Mesendoderm (in vitro differentiated cells): ENCODE data around the gene CENPX.

ENCODE experiments used
- DNase-seq: peaks from one replicate; pipeline ENCODE4 v3.0.0; 2013
- H2AK5ac ChIP-seq: 2 replicates; pipeline ENCODE4 v1.6.1; 2013; ENCODE audit warnings: low read length, inconsistent platforms
- H2BK120ac ChIP-seq: 2 replicates; pipeline ENCODE4 v1.6.1; 2013; ENCODE audit warnings: low read depth, mild to moderate bottlenecking, low read length, moderate library complexity, mixed read lengths
- H2BK15ac ChIP-seq: replicated peaks from 2 replicates; pipeline ENCODE4 v1.6.1; 2013; ENCODE audit warnings: low read depth, mild to moderate bottlenecking, moderate library complexity
- H2BK5ac ChIP-seq: 2 replicates; pipeline ENCODE4 v1.6.1; 2013; ENCODE audit warnings: low read length, inconsistent platforms
- H3K18ac ChIP-seq: 2 replicates; pipeline ENCODE4 v1.6.1; 2013; ENCODE audit warnings: mild to moderate bottlenecking, low read length, mixed read lengths
- H3K23ac ChIP-seq: one replicate; pipeline ENCODE4 v1.6.1; 2013; ENCODE audit warnings: low read length
- H3K27ac ChIP-seq: 2 replicates; pipeline ENCODE4 v1.5.1; 2013; ENCODE audit warnings: low read depth, mild to moderate bottlenecking, inconsistent platforms, low read length, moderate library complexity
- H3K27me3 ChIP-seq: 2 replicates; pipeline ENCODE4 v1.6.1; 2013; ENCODE audit warnings: low read length, control low read depth, mild to moderate bottlenecking, inconsistent platforms; ENCODE audit not compliant: insufficient read depth, poor library complexity
- H3K36me3 ChIP-seq: 2 replicates; pipeline ENCODE4 v1.6.1; 2013; ENCODE audit warnings: low read length, inconsistent platforms; ENCODE audit not compliant: control insufficient read depth, insufficient read depth
- H3K4ac ChIP-seq: one replicate; pipeline ENCODE4 v1.6.1; 2013; ENCODE audit warnings: low read depth, mild to moderate bottlenecking, low read length, moderate library complexity
- H3K4me1 ChIP-seq: 2 replicates; pipeline ENCODE4 v1.6.1; 2013; ENCODE audit warnings: low read depth, low read length, inconsistent platforms; ENCODE audit not compliant: control insufficient read depth
- H3K4me2 ChIP-seq: 2 replicates; pipeline ENCODE4 v1.6.1; 2013; ENCODE audit warnings: low read length
- H3K4me3 ChIP-seq: 2 replicates; pipeline ENCODE4 v1.5.1; 2013; ENCODE audit warnings: mild to moderate bottlenecking, low read length
- H3K56ac ChIP-seq: one replicate; pipeline ENCODE4 v1.6.1; 2013; ENCODE audit warnings: low read length
- H3K79me1 ChIP-seq: 2 replicates; pipeline ENCODE4 v1.6.1; 2013; ENCODE audit warnings: low read length, inconsistent platforms
- H3K79me2 ChIP-seq: 2 replicates; pipeline ENCODE4 v1.6.1; 2013; ENCODE audit warnings: mild to moderate bottlenecking, low read length; ENCODE audit not compliant: control insufficient read depth, insufficient read depth
- H3K9ac ChIP-seq: 2 replicates; pipeline ENCODE4 v1.6.1; 2013; ENCODE audit warnings: low read length, inconsistent platforms
- H4K5ac ChIP-seq: one replicate; pipeline ENCODE4 v1.6.1; 2013; ENCODE audit warnings: low read length
- H4K8ac ChIP-seq: one replicate; pipeline ENCODE4 v1.6.1; 2013; ENCODE audit warnings: low read depth, mild to moderate bottlenecking, control low read depth, low read length, moderate library complexity
- WGBS: extraction: QIAGEN DNeasy Blood & Tissue Kit; methylation state at CpG from one replicate; pipeline ENCODE4 v1.1.7; 2013; ENCODE audit warnings: low lambda C conversion rate, missing lambda C conversion rate; ENCODE audit not compliant: insufficient coverage; ENCODE audit errors: extremely low coverage; 5-methylcytosine and 5-hydroxymethylcytosine counted together

CENPX gene

DNA sequence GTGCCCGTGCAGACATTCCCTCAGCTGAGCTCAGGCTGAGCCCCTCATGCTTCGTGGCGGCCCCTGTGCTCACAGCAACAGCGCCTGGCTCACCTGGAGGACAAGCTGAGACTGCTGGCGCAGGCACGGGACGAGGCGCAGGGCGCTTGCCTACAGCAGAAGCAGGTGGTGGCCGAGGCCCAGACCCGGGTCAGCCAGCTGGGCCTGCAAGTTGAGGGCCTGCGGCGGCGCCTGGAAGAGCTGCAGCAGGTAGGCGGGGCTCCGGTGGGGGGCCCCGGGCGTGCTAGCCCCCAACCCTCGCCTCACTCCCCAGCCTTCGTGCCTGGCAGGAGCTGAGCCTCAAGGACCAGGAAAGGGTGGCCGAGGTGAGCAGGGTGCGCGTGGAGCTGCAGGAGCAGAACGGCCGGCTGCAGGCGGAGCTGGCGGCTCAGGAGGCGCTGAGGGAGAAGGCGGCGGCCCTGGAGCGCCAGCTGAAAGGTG, 7.4 kb upstream of the CENPX start:
- Histone ChIP-seq H3K79me1 (no peaks in the 10 kb centered on the region), H2BK120ac (no peak overlapping the region), H4K5ac (no peak overlapping the region), H3K23ac (no peak overlapping the region), H2BK15ac (no peak overlapping the region), H2AK5ac (no peak overlapping the region), H3K79me2 (no peaks in the 10 kb centered on the region), H3K4me3 (no peak overlapping the region), H2BK5ac (no peak overlapping the region), H3K4me2 (no peak overlapping the region), H3K27ac (no peak overlapping the region), H3K18ac (no peak overlapping the region), H4K8ac (no peak overlapping the region), H3K4me1 (no peaks in the 10 kb centered on the region), H3K27me3 (no peaks in the 10 kb centered on the region), H3K36me3 (no peaks in the 10 kb centered on the region), H3K9ac (no peak overlapping the region), H3K4ac (no peak overlapping the region), H3K56ac (no peak overlapping the region)
- no peak for DNase-seq
- WGBS, result no CpG with 5 or more reads among the region's 31 CpGs

- H3K56ac ChIP-seq, result no peak overlapping the region
- no peak overlapping the region for H2BK120ac ChIP-seq
- H3K9ac ChIP-seq, result no peak overlapping the region
- no peak overlapping the region for H3K27ac ChIP-seq
- WGBS, result no CpG with 5 or more reads among the region's 16 CpGs
- no peak overlapping the region for H3K4ac ChIP-seq
- H3K79me1 ChIP-seq, result no peaks in the 10 kb centered on the region
- H3K4me2 ChIP-seq, result no peak overlapping the region
- no peak for DNase-seq
- H2AK5ac ChIP-seq, result no peak overlapping the region
- no peak overlapping the region for H4K8ac ChIP-seq
- no peak overlapping the region for H2BK5ac ChIP-seq
- no peak overlapping the region for H3K4me3 ChIP-seq
- H3K18ac ChIP-seq, result no peak overlapping the region
- no peak overlapping the region for H2BK15ac ChIP-seq
- no peak overlapping the region for H4K5ac ChIP-seq
- H3K27me3 ChIP-seq, result no peaks in the 10 kb centered on the region
- no peak overlapping the region for H3K23ac ChIP-seq
- H3K79me2 ChIP-seq, result no peaks in the 10 kb centered on the region
- no peaks in the 10 kb centered on the region for H3K4me1 ChIP-seq
- no peaks in the 10 kb centered on the region for H3K36me3 ChIP-seq
Observed at GRCh38 chr17:82029391-82029790, 6.7 kb upstream of the CENPX start.

DNA sequence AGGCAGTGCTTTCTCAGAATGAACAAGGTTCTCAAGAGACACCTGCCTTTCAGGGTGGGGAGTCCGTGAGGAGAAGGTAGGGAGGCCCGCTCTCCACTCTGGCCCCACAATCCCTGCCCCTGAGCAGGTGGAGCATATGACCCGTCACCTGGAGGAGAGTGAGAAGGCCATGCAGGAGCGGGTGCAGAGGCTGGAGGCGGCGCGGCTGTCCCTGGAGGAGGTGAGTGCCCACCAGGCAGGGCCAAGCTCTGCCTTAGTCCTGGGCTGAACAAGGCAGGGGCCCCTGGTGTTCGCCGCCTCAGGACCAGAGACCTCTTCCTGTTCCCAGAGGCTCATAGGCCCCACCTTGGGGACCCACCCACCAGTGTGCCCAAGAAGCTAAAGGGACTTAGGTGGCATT, 6.3 kb upstream of the CENPX start:
- Histone ChIP-seq H3K23ac (no peak overlapping the region), H2AK5ac (no peak overlapping the region), H2BK120ac (no peak overlapping the region), H3K18ac (no peak overlapping the region), H3K36me3 (no peaks in the 10 kb centered on the region), H2BK5ac (no peak overlapping the region), H3K56ac (no peak overlapping the region), H3K79me1 (no peaks in the 10 kb centered on the region), H3K4me1 (no peaks in the 10 kb centered on the region), H3K27ac (no peak overlapping the region), H3K27me3 (no peaks in the 10 kb centered on the region), H3K4me3 (no peak overlapping the region), H3K4ac (no peak overlapping the region), H2BK15ac (no peak overlapping the region), H3K9ac (no peak overlapping the region), H3K79me2 (no peaks in the 10 kb centered on the region), H4K8ac (no peak overlapping the region), H3K4me2 (no peak overlapping the region), H4K5ac (no peak overlapping the region)
- no peak for DNase-seq
- WGBS, result no CpG with 5 or more reads among the region's 9 CpGs

GRCh38 chr17:82028246-82028645, 5.6 kb upstream of the CENPX start:
- no peak overlapping the region for H3K4ac ChIP-seq
- no peak overlapping the region for H4K5ac ChIP-seq
- no peak overlapping the region for H3K56ac ChIP-seq
- no peaks in the 10 kb centered on the region for H3K36me3 ChIP-seq
- no peak overlapping the region for H4K8ac ChIP-seq
- H3K27me3 ChIP-seq, result no peaks in the 10 kb centered on the region
- no peak overlapping the region for H3K4me3 ChIP-seq
- H2BK5ac ChIP-seq, result no peak overlapping the region
- H3K79me2 ChIP-seq, result no peaks in the 10 kb centered on the region
- H3K4me1 ChIP-seq, result no peaks in the 10 kb centered on the region
- no peaks in the 10 kb centered on the region for H3K79me1 ChIP-seq
- H3K4me2 ChIP-seq, result no peak overlapping the region
- WGBS, result no CpG with 5 or more reads among the region's 13 CpGs
- H3K9ac ChIP-seq, result no peak overlapping the region
- no peak for DNase-seq
- H2BK15ac ChIP-seq, result no peak overlapping the region
- no peak overlapping the region for H3K23ac ChIP-seq
- H3K18ac ChIP-seq, result no peak overlapping the region
- H3K27ac ChIP-seq, result no peak overlapping the region
- no peak overlapping the region for H2AK5ac ChIP-seq
- H2BK120ac ChIP-seq, result no peak overlapping the region

DNA sequence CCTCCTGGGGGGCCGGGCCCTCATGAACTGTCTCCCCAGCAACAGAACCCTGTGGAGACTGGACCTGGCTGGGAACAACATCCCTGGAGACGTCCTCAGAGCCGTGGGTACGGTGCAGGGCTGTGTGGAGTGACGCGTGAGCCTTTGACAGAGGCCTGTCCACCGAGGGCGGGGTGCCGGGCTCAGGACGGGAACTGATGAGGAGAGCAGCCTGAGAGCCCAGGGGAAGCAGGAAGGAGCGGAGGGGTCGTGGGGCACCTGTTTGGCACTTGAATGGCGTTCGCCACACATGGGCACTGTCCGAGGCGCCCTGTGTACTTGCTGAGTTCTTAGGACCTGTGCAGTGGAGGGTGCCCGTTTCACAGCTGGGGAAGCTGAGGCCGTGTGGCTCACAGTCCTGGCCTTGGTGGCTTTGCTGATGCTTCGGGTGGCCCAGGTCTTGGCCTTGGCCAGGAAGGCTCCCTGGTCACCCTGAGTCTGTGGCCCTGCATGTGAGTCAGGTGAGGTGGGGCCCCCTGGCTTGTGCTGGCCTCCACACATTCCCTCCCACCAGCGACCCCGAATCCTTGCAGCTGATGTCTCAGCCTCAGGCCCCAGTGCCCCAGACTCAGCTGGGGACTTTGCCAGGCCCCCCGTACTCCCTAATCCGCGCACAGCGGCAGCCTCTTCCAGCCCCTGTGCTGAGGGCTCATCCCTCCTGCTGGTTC, 2.9 kb upstream of the CENPX start:
- Histone ChIP-seq H3K4ac (no peak overlapping the region), H4K8ac (no peak overlapping the region), H4K5ac (no peak overlapping the region), H2BK15ac (no peak overlapping the region), H3K27me3 (no peaks in the 10 kb centered on the region), H2BK5ac (no peak overlapping the region), H3K9ac (no peak overlapping the region), H3K79me1 (peaks cover 8% of the 10 kb centered on the region), H3K27ac (no peak overlapping the region), H3K4me3 (no peak overlapping the region), H3K4me1 (no peaks in the 10 kb centered on the region), H3K56ac (no peak overlapping the region), H3K23ac (no peak overlapping the region), H3K79me2 (peaks cover 8% of the 10 kb centered on the region), H3K36me3 (no peaks in the 10 kb centered on the region), H3K4me2 (no peak overlapping the region), H2AK5ac (no peak overlapping the region), H2BK120ac (no peak overlapping the region), H3K18ac (no peak overlapping the region)
- no CpG with 5 or more reads among the region's 25 CpGs for WGBS
- DNase-seq, result no peak

DNA sequence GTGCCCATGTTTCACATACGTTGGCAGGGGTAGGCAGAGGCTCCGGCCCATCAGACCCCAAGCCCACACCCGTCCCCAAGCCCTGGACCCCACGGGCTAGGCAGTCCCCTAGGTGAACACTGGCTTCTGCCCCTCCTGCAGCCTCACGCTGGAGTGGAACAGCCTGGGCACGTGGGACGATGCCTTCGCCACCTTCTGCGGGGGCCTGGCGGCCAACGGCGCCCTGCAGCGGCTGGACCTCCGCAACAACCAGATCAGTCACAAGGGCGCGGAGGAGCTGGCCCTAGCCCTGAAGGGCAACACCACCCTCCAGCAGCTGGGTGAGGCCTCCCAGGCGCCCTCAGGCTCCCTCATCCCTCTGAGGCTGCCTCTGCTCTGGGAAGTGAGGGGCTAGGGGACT, 2.2 kb upstream of the CENPX start:
- Histone ChIP-seq H3K36me3 (no peaks in the 10 kb centered on the region), H2BK5ac (no peak overlapping the region), H3K9ac (no peak overlapping the region), H4K8ac (no peak overlapping the region), H3K27ac (no peak overlapping the region), H3K4me2 (no peak overlapping the region), H3K79me2 (peaks cover 8% of the 10 kb centered on the region), H2BK120ac (no peak overlapping the region), H3K56ac (no peak overlapping the region), H3K27me3 (no peaks in the 10 kb centered on the region), H2BK15ac (no peak overlapping the region), H3K4ac (no peak overlapping the region), H3K79me1 (peaks cover 8% of the 10 kb centered on the region), H3K18ac (no peak overlapping the region), H3K23ac (no peak overlapping the region), H3K4me3 (no peak overlapping the region), H3K4me1 (no peaks in the 10 kb centered on the region), H2AK5ac (no peak overlapping the region), H4K5ac (no peak overlapping the region)
- DNase-seq, result no peak
- no CpG with 5 or more reads among the region's 17 CpGs for WGBS
